Kidney (tissue), 14 donors: ENCODE results near the gene UTS2. TPM values are rescaled to one million over a fixed set of nuclear protein-coding genes. Genes with fewer than 3 reads are reported as not detected.

ENCODE experiments used
- DNase-seq, 5 donors: peaks; one replicate each; pipeline ENCODE4 v3.0.0-alpha.2; 2013 to 2020
- FAIRE-seq: peaks from 2 replicates; lab custom pipeline; 2012; peaks lifted over from hg19 to GRCh38; lab: Jason Lieb, UNC
- H3K27ac ChIP-seq, 2 donors: one replicate each; pipeline ENCODE4 v1.7.0; 2013; ENCODE audit warnings: low read depth in 2 of 2, low read length in 2 of 2, inconsistent platforms in 1 of 2
- H3K27me3 ChIP-seq: one replicate; pipeline ENCODE4 v1.7.1; 2013; ENCODE audit warnings: low read length, inconsistent platforms; ENCODE audit not compliant: control insufficient read depth, insufficient read depth
- H3K36me3 ChIP-seq, 3 donors: one replicate each; pipeline versions ENCODE4 v1.7.0 to v1.7.1; 2013; ENCODE audit warnings: low read length in 3 of 3, control low read depth in 1 of 3, inconsistent platforms in 1 of 3; ENCODE audit not compliant: insufficient read depth in 3 of 3, control insufficient read depth in 2 of 3
- H3K4me1 ChIP-seq, 3 donors: one replicate each; pipeline versions ENCODE4 v1.7.0 to v1.7.1; 2013; ENCODE audit warnings: low read length in 3 of 3, inconsistent platforms in 1 of 3, low read depth in 1 of 3; ENCODE audit not compliant: control insufficient read depth in 2 of 3, insufficient read depth in 2 of 3
- H3K4me3 ChIP-seq, 3 donors: one replicate each; pipeline versions ENCODE4 v1.7.0 to v1.8.1; 2013; ENCODE audit warnings: low read length in 3 of 3, control low read depth in 1 of 3, inconsistent platforms in 1 of 3
- H3K9ac ChIP-seq, 3 donors: one replicate each; pipeline versions ENCODE4 v1.7.0 to v1.7.1; 2013; ENCODE audit warnings: low read length in 3 of 3, control low read depth in 1 of 3, inconsistent platforms in 1 of 3
- H3K9me3 ChIP-seq, 3 donors: one replicate each; pipeline versions ENCODE4 v1.7.0 to v1.7.1; 2013; ENCODE audit warnings: low read length in 3 of 3, control low read depth in 1 of 3, inconsistent platforms in 1 of 3; ENCODE audit not compliant: control insufficient read depth in 2 of 3, insufficient read depth in 1 of 3
- CTCF ChIP-seq: IDR thresholded peaks from 3 replicates; pipeline ENCODE4 v1.5.1; 2012; ENCODE audit warnings: mild to moderate bottlenecking, moderate library complexity, borderline replicate concordance; ENCODE audit not compliant: insufficient read depth; ENCODE audit errors: extremely low read depth
- intact Hi-C: fragments of 100-400 bp; cut with DNase I; formaldehyde crosslinking; loops from one replicate; pipeline ENCODE4 v1.11.1; 2022
- polyA plus RNA-seq: library from polyadenylated mRNA; stranded (reverse); fragments of 350-450 nt; fragmentation: Illumina TruSeq; extraction: RNeasy Lipid Tissue Mini Kit (QIAGEN cat#74804); gene quantifications from one replicate; pipeline ENCODE4 v1.2.3, GENCODE V29; 2014; ENCODE audit warnings: low read depth, low replicate concordance; ENCODE audit not compliant: insufficient read depth
- total RNA-seq: library from RNA; stranded (reverse); fragmentation: NEBNext Ultra II Directional; extraction: Animal tissue kit (Norgen Biotek cat#: 25700); gene quantifications from one replicate; pipeline ENCODE4 v1.2.1, GENCODE V29; 2021
- donor health status: control.
- donor health status: control.
- donor health status: control.
- donor health status: control.
- donor health status: control.
- donor health status: DM: yes; HTN: yes; CAD: no.
- donor health status: Normal renal cell carcinoma (clear cell type).

Gene UTS2
- total and polyA plus RNA-seq, 2 donors from 2014 or later = 0.72 TPM; not detected in 1

GRCh38 chr1:7833035-7833434 lies 19.8 kb downstream of the UTS2 start:
- Histone ChIP-seq H3K4me1 (no peaks in the 10 kb centered on the region), H3K27ac (no peak overlapping the region), H3K27me3 (no peaks in the 10 kb centered on the region), H3K36me3 (peaks cover 2 to 50% (median 36%) of the 10 kb centered on the region in 3 donors), H3K9ac (no peak overlapping the region), H3K4me3 (no peak overlapping the region), H3K9me3 (no peaks in the 10 kb centered on the region)
- no peak for TF ChIP-seq CTCF
- FAIRE-seq = peak; percentile 17
- no peak for DNase-seq
- intact Hi-C loops = no loop called here

- Histone ChIP-seq H3K27me3 (no peaks in the 10 kb centered on the region), H3K9ac (no peak overlapping the region), H3K27ac (no peak overlapping the region), H3K4me3 (no peak overlapping the region), H3K4me1 (no peaks in the 10 kb centered on the region), H3K36me3 (peaks cover 4 to 49% (median 33%) of the 10 kb centered on the region in 3 donors), H3K9me3 (no peaks in the 10 kb centered on the region)
- intact Hi-C loops = no loop called here
- no peak for FAIRE-seq
- no peak for TF ChIP-seq CTCF
- no peak for DNase-seq
Measured at GRCh38 chr1:7831458-7831857, 21.4 kb downstream of the UTS2 start.

GRCh38 chr1:7827126-7827955 lies 25.5 kb downstream of the UTS2 start:
- intact Hi-C loops = no loop called here
- H3K27ac ChIP-seq = no peak overlapping the region
- TF ChIP-seq CTCF = no peak
- no peak overlapping the region for H3K4me3 ChIP-seq
- H3K36me3 ChIP-seq = peaks cover 4 to 46% (median 34%) of the 10 kb centered on the region in 3 donors
- H3K4me1 ChIP-seq = no peaks in the 10 kb centered on the region
- no peaks in the 10 kb centered on the region for H3K9me3 ChIP-seq
- no peaks in the 10 kb centered on the region for H3K27me3 ChIP-seq
- H3K9ac ChIP-seq = no peak overlapping the region
- no peak for FAIRE-seq
- peak in 2 of 5 donors; percentile 13 to 71 for DNase-seq
